ENCODE measurements around the gene DAP.

Gene DAP

DNA sequence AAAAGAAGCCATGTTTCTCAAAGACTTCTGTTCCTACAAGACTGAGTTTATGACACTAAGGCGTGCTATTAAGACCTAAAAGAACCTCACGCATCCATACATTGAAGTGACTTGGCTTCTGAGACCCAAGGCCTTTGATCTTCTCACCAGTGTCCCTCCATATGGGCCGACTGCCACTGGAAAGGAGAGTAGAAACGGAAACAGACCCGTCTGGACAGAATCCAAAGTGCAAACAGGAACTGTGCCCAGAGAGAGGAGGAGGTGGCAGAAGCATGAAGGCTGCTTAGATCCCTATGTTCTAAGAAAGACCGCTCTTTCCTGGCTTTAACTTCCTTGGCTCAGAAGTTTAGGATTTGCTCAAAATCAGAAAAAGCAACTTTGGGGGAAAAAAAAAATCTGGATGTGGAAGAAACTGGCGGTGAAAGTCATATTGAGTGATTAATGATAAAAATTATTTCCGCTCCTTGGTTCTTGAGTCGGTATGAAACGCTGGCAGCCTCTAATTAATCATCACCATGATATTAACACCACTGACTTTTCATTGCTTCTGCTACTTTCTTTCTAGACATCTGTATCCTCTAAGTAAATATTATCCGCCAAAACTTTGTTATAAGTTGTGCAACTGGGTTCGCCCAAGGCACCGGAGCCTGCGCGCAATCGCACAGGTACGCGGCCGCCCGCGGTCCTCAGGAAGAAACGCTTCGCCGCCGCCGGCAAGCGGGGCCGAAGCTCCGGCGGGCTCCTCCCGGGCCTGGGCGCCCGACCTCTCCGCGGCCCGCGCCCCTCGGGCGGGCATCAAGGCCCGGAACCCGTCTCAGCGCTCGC is 726 bp downstream of the DAP start:
- peak; percentile 11 for DNase-seq

DNA sequence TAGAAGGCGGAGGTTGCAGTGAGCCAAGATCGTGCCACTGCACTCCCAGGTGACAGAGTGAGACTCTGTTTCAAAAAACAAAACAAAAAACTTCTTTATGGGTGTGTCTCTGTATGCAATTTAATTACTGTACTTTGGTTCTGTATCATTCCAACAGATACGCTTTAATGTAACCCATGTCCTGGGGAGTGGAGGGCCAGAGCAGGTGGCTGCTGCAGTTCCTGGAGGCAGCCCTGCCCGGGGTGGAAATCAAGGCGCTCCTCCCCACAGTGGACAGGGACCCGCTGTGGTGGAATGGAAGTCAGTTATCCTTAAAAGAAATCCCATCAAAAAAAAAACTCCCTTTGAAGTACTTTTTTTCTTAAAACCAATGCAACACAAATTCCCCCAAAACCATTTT is 1.9 kb downstream of the DAP start:
- no peak for DNase-seq

DNA sequence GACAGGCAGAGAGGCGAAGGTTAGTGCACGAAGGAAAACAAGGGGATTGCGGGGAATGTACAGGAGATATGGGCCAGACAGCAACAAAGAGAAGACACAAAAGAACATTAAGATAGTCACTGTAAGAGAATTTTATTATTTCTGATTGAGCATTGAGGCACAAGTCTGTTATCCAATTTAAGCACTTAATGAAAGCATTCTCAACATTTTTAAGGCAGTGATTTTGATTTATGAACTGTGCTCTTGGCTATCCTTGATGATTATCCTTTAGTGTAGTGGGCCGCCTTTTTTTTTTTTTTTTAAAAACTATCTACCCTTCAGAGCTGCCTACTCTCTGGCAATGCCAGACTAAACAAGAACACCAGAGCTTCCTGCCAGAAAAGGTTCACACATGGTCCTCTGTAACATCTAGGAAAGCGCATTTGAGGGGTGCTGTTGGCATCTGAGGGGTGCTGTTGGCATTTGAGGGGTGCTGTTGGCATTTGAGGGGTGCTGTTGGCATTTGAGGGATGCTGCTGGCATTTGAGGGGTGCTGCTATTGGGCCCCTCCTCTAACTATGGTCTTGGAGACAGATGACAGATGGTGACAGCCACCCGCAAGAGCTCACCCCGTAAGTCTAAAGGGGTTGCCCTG is 3.0 kb downstream of the DAP start:
- no peak for DNase-seq

DNA sequence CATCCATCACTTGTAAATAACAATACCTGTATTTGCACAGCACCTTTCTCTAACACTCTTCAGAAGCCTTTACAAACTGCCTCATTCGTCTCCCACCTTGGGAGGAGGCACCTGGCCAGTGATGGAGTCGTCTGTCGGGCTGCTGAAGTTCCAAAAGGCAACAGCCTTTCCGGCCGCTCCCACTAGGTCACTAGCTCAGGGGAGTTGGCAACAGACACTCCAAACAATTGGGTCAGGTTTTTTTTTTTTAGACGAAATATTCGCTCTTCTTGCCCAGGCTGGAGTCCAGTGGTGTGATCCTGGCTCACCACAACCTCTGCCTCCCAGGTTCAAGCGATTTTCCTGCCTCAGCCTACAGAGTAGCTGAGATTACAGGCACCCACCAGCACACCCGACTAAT is 4.0 kb downstream of the DAP start:
- no peak for DNase-seq

DNA sequence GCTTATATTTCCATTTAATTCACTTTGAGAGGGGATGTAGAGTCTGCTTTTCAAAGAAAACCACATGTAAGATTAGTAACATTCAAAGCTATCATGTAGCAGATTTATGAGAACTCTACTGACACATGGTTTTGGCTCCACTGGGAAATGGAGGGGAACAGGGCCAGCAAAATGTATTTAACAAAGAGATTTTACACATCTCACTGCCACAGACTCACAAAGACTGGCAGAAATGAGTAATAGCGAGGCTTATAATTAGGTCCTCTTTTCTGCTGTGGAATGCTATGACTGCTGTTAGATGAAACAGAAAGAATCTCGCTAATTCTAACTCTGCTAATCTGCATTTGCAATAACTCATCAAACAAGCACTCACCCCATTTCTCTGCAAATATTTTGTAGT is 4.5 kb downstream of the DAP start:
- peak; percentile 19 for DNase-seq

DNA sequence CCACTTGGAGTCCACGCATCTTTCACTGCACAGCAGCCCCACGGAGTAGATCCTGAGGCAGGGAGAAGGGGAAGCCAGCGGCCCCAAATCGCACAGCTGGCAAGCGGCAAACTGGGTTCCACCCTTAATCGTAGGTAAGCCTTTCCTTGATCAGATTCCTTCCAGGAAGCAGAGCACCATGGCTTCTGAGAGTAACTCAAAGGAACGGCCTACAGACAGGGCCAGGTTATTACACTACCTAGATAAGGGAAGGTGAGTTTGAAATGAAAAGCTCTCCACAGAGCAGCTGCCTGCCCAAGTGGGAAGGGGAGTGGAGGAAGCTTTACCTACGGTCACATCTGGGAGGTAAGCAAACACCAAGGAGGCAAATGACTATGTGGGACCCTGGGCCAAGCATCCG is 7.9 kb downstream of the DAP start:
- no peak for DNase-seq

DNA sequence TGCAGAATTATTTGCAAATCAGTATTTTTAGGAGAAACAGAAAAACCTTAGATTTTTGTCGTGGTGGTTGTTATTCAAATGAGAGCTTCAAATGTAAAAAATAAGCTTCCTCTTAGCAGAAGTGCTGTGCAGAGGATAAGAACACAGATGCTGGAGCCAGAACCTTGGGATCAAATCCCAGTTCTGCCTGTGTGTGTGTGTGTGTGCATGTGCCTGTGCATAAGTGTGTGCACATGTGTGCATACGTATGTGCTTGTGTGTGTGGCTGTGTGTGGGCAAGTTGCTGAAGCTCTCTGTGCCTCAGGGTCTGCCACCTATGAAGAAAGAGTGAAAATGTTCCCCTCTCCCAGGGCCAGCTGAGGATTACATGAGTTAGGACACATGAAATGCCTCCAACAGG is 8.6 kb downstream of the DAP start:
- DNase-seq: no peak

DNA sequence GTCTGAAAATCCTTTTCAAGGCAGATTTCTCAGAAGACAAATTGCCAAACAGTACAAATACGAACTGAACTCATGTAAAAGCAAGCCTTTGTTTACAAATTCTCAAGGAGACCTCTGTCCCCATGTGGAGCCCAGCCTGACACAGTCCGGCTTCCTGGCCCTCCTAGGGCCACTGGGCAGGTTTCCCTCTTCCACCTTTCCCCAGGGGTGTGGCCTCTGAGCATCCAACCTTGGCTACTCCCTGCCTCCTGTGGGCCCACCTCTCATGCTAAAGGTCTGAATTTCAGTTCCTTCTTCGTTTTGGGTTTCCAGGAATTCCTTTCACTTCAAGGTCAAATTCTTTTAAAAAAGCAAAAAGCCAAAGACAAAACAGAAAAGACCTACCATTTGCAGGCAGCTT is 10.1 kb downstream of the DAP start:
- no peak for DNase-seq

DNA sequence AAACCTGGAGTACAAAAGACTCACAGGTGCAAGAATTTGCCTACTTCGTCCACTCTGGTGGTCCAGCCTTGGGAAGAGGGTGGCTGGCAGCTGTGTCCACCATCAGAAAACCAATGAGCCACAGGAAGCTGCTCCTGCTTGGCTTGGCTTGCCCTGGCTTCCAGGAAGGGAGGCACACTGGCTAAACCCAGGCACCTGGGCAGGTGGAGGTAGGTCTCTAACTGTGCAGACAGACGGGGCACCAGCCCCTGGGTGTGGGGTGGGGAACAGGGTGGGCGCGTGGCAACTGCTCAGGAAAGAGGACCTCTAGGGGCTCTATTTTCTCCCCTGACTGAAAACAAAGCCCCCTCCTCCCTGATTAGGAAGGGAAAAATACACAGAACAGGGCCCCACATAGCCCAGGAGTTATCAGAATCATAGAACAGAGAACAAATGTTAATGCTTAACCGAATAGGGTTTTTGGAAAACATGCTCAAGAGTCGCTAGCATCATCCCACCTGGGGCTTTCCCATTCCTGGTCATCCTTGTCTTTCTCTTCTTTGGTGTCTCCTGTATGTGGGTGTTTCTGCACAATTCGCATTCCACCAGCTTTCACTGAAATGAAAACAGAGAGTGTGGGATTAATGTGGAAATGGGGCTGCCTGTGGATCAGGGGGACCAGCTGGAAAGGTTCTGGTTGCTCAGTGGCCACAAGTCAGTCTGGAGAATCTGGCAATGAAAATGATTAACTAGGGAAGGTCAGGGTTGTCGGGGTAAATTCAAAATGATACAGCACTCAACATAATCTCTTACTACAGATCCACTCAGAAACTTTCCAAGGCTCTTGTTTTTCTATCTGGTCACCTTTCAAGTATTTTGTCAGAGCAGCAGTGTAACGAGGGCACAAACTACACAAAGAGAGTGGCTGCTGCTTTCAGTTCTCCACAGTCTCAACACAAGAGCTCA is 13.1 kb downstream of the DAP start:
- DNase-seq: no peak

DNA sequence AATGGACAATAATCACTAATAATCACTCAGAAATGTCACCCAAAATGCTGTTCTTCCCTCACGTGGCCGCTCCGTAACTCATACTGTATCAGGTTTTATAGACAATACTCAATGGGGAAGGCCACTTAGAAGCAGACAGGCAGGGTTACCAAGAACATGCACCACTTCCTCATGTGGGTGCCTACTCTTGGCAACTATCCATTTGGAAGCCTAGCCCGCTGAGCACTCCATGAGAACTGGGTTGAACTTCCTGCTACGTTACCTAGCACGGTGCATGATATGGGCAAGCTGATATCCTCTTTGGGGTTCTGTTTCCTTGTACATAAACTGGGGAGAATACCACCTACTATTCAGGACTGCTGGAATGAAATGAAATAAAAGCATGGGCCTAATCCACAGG is 14.3 kb downstream of the DAP start:
- DNase-seq: no peak

DNA sequence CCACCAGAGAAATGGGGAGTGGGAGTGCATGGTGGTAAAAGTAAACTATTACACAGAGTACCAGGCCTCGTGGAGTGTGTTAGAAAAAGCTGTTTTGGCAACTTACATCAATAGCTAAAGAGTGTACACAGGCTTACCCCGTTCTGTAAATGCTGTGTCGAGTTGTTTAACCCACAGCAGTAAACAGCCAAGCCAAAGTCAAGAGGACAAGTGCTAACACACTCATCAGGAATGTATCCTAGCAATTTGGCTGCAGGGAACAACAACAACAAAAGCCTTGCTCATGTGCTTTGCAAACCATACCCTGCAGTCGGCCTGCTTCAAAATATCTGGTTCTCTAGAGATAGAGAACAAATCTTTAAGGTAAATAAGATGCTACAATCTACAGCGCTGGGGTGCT is 15.9 kb downstream of the DAP start:
- DNase-seq: no peak

DNA sequence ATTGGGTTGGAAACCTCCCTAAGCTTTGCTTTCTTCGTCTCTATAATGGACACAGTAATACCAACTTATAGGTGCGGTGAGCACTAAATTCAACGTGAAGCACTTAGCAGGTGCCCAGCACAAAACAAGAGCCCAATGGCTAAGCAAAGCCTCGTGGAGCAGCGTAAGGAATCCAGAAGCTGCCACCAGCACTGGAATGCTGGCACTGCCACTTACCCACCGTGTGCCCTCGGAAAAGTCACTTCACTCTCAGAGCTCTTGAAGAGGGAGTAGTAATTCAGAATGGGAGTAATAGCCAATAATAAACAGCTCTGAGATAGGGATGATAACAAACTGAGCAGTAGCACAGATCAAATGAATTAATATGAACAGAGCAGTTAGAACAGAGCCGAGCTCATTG is 16.4 kb downstream of the DAP start:
- no peak for DNase-seq

DNA sequence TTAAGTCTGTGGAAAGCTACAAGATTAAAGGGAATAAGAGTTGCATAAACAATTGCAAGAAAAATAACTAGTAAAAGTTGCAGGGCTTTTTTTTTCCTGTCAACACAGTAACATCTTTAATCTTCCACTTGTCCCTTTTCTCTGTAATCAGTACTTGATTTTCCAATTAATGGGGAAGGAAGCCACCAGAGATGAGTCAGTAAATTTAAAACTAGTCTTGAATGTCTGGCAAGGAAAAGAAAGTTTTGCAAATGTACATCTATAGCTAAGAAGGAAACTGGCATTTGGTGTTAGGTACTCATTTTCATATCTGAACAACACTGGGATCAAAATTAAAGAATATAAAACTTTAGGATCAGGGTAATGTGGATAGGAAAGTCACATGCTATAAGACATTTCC is 17.1 kb downstream of the DAP start:
- DNase-seq: no peak

DNA sequence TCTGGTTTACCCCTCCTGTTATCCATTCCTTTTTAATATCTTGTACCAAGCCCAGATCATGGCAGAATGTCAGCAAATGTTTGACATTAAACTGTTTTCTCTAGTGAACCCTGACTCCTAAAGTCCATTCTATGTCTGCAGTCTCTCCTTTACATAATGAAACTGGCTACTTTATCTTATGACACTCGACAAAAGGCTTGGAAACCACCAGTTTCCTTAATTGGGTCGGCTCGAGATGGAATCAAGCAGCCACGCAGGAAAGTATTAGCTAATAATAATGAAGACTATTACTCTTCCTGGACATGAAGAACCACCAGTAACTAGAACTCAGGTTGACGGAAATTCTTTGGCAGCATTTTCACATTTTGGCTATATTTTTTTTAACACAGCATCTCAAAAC is 17.5 kb downstream of the DAP start:
- DNase-seq: no peak

DNA sequence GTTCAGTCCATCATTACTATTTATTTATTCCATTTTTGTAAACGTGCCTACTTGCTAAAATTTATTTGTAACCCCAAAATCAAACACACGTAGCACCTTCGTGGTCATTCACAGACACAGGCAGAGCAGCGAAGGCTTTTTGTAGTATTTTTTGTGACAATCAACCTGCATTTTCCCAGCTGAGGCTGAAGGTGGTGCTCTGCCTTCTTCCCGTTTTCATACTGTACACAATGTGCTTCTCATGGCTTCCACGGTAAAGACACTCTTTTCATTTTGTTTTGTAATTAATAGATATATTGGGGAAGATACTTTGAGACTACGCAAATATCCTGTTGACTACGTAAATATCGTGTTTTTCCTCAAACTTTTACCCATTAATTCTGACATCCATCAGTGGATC is 19.4 kb downstream of the DAP start:
- DNase-seq: no peak

DNA sequence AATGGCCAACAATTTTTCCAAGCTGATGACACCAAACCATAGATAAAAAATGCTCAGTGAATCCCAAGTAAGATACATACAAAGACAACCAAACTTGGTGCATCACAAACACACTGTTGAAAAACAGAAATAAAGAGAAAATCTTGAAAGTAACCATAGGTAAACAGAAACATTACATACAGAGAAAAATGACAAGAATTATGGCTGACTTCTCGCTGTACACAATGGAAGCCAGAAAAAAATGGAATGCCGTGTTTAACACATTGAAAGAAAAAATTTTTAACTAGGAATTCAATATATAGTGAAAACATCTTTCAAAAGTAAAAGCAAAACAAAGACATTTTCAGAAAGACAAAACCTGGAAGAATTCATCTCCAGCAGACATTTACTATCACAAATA is 20.6 kb downstream of the DAP start:
- no peak for DNase-seq

DNA sequence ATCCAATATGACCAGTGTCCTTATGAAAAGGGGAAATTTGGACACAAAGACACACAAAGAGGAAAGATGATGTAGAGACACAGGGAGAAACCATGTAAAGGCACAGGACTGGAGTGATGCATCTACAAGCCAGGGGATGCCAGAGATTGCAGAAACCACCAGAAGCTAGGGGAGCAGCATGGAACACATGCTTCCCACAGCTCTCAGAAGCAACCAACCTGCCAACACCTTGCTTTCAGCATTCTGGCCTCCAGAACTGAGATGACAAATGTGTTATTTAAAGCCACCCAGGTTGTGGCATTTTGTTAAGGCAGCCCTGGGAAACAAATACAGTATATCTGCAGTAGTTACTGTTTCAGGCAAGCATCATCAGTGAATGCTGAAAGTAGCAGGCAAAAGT is 23.2 kb downstream of the DAP start:
- DNase-seq: no peak

DNA sequence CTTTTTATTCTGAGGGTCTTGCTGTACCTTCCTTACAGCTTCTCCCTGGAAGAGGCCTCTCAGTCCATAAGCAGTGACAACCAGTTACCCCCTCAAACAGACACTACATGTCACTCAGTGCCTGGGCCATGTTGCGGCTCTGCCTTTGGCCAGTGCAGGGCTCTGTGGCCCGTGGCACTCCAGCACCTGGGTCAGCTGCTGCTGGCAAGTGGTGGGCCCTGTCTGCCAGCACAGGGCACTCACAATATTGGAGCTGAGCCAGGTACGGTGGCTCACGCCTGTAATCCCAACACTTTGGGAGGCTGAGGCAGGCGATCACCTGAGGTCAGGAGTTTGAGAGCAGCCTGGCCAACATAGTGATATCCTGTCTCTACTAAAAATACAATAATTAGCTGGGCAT is 24.2 kb downstream of the DAP start:
- no peak for DNase-seq

DNA sequence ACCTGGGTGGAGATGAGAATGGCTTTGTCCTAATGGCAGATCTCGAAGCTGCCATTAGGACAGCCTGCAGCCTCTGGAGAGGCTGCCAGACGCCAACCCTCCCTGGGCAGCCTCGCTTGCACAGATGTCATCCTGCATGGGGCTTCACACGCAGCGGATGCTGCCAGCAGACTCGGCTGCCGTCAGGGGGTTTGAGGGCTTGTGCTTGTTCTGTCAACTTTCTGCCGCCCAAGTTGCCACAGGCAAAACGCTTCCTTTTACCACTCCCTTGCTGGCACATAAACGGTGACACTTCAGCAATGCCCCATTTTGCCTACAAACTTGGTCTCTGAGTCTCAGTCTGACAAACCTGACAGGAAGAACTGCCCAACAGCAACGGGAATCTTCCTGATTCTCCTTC is 24.7 kb downstream of the DAP start:
- DNase-seq: no peak

DNA sequence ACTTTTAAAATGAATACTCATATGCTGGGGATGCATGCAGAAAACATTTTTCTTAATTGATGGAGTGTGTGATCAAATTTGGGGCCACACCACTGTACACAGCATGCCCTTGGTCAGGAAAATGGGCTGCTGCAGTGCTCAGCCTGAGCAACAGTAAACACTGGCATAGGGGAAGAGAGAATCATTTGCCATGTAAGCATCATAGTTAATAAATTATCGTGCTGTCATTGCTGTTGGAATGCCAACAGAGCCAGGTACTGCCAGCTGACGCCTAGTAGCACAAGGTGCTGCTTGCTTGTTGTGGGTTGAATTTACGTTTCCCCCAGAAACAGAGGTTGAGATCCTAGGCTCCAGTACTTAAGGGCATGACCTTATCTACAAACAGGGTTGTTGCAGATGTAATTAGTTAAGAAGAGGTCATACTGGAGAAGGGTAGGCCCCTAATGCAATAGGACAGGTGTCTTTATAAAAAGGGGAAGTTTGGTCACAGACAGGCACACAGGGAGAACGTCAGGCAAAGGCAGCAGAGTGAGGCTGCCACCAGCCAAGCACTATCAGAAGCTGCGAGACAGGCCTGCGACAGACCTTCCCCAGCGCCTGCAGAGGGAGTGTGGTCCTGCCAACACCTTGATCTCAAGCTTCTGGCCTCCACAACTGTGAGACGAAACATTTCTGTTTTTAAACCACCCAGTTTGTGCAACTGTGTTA is 25.3 kb downstream of the DAP start:
- DNase-seq: no peak

DNA sequence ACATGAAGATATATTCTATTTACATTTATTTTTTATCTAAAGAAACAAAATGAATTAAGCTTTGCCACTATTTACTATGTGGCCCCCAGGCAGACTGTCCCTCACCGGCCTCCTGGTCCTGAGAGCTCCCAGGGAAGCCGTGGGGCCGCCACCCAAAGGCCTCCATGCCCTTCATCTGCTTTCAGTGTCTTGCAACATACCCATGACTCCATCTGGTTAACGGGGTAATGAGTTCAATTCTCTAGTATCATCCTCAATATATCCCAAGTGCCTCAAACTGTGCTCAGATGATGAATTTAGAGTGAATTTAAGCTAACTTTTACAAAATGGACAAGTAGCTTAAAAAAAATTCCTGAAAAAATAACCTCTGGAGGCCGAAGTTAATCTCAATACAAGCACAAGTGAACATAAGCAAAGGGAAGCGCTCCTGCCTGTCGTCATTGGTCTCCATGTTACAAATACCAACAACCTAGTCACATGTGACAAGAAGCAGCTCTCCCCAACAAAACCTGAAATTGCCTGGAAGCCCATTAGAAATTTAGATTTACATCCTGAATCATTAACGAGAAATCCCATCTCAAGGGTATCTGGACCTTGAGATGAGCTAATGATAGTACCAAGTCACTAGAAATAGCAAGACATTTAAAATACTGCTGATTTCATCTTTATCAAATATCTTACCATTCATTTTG is 26.1 kb downstream of the DAP start:
- DNase-seq: no peak

DNA sequence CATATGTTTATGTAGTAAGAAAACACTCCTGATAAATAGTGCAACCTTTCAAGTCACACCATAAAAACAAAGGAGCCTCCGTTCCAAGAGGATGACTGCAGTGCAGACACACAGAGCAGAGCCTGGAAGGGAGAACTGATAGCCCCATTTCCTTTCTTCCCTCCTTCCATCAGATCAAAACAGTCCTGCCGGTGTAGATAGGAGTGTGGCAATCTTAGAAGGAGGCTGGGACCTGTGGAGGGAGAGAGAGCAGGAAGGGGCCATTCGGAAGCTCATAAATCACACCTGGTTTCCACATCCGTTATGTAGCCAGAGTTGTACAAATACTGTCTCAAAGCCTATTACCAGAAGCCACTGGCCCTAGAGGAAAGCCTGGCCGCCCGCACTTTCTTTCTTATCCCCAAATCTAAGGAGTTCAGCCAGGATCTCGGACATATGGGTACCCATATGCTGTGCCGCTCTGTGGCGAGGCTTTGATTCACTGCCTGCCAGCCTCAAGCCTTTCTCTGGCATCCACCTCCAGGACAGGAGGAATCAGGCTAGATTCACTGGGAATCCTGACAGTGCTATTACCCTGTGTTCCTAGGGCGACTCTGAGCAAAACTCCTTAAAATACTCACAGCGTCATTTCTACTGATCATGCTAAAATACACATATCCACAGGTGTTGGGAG is 26.9 kb downstream of the DAP start:
- DNase-seq: no peak
